Measurements from ENCODE around the gene ZSCAN20. TPM values are rescaled to one million over a fixed set of nuclear protein-coding genes. Genes with fewer than 3 reads are reported as not detected.

The ZSCAN20 gene
- total and polyA plus RNA-seq, 9 of the 15 experiments (the other 6 are each of a cell fraction or from before 2014, with no cell fraction given) = 0.36 to 3.3 (median 2.0) TPM

DNA sequence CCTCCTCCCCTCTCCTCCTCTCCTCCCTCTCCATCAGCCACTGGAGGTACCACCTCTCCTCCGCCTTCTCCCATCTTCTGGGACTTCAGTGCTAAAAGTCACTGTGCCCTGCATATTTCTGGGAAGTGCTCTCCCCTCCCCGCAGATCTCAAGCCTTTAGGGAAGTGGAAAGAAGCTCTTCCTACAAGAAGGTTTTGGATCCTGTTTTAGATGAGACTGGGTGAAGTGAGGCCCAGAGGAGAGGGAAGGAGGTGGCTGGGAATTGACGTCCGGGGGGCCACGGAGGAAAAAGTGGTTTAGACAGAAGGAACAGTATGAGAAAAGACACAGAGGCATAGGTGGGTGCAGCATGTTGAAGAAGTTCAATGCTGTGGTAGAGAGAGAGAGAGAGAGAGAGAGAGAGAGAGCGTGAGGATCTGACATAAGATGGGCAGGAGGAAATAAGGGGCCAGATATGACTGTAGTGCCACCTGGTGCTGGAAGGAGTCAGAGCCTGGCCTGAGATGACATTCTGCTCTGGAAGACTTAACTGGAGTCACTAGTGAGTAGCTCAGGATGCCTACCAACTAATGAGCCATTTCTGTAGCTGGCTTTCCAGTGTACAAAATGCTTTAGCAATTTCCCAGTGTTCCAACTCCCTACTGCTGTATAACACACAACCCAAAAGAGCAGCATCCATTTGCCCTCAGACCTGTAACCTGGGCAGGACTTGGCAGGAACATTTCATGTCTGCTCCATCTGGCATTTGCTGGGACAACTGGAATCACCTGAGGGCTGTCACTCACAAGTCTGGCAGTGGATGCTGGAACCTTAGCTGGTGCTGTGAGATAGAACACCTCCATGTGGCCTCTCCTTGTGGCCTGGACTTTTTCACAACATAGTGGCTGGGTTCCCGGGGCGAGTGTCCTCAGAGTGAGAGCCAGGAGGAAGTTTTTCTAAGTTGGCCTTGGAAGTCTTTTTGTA is 16.6 kb upstream of the ZSCAN20 start (continued):
- TF ChIP-seq, protein P1, sequence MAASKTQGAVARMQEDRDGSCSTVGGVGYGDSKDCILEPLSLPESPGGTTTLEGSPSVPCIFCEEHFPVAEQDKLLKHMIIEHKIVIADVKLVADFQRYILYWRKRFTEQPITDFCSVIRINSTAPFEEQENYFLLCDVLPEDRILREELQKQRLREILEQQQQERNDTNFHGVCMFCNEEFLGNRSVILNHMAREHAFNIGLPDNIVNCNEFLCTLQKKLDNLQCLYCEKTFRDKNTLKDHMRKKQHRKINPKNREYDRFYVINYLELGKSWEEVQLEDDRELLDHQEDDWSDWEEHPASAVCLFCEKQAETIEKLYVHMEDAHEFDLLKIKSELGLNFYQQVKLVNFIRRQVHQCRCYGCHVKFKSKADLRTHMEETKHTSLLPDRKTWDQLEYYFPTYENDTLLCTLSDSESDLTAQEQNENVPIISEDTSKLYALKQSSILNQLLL (CRISPR knock-in tag; IDR thresholded peaks at IDR 0.05; ENCODE audit: borderline replicate concordance) = no peak
- no peak for TF ChIP-seq SAFB2 (IDR thresholded peaks at IDR 0.05; ENCODE audit: borderline replicate concordance, low read depth, low read length, severe bottlenecking)
- TF ChIP-seq, protein P2, sequence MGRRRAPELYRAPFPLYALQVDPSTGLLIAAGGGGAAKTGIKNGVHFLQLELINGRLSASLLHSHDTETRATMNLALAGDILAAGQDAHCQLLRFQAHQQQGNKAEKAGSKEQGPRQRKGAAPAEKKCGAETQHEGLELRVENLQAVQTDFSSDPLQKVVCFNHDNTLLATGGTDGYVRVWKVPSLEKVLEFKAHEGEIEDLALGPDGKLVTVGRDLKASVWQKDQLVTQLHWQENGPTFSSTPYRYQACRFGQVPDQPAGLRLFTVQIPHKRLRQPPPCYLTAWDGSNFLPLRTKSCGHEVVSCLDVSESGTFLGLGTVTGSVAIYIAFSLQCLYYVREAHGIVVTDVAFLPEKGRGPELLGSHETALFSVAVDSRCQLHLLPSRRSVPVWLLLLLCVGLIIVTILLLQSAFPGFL (CRISPR knock-in tag; IDR thresholded peaks at IDR 0.05) = no peak
- TF ChIP-seq ZNF212 (CRISPR knock-in tag; IDR thresholded peaks at IDR 0.05) = no peak
- TF ChIP-seq, protein P3, sequence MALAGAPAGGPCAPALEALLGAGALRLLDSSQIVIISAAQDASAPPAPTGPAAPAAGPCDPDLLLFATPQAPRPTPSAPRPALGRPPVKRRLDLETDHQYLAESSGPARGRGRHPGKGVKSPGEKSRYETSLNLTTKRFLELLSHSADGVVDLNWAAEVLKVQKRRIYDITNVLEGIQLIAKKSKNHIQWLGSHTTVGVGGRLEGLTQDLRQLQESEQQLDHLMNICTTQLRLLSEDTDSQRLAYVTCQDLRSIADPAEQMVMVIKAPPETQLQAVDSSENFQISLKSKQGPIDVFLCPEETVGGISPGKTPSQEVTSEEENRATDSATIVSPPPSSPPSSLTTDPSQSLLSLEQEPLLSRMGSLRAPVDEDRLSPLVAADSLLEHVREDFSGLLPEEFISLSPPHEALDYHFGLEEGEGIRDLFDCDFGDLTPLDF (CRISPR knock-in tag; IDR thresholded peaks at IDR 0.05) = no peak
- TF ChIP-seq NFYB (IDR thresholded peaks at IDR 0.05; ENCODE audit: extremely low read depth, insufficient read length) = no peak
- no peak for TF ChIP-seq NR4A1 (CRISPR knock-in tag; IDR thresholded peaks at IDR 0.05)
- TF ChIP-seq NR4A1 (tag; IDR thresholded peaks at IDR 0.05) = no peak
- TF ChIP-seq HLTF (IDR thresholded peaks at IDR 0.05) = peak; percentile 32; the same call in 1 of the 2 replicates
- TF ChIP-seq LEF1 (IDR thresholded peaks at IDR 0.05) = no peak
- no peak for TF ChIP-seq NCOA1 (IDR thresholded peaks at IDR 0.05; ENCODE audit: low read depth)
- TF ChIP-seq ZNF239 (CRISPR knock-in tag; IDR thresholded peaks at IDR 0.05) = no peak
- no peak for TF ChIP-seq MED1 (CRISPR knock-in tag; IDR thresholded peaks at IDR 0.05; ENCODE audit: borderline replicate concordance)
- TF ChIP-seq BCL6 (CRISPR knock-in tag; IDR thresholded peaks at IDR 0.05) = no peak
- no peak for TF ChIP-seq ZNF830 (CRISPR knock-in tag; IDR thresholded peaks at IDR 0.05)
- peak; percentile 30; the same call in 1 of the 2 replicates for TF ChIP-seq JUND (IDR thresholded peaks at IDR 0.05; ENCODE audit: borderline replicate concordance, low read depth, low read length)
- no peak for TF ChIP-seq JUND (tag; IDR thresholded peaks at IDR 0.05; ENCODE audit: borderline replicate concordance, low read depth, low read length)
- peak; percentile 75; the same call in 1 of the 2 replicates for TF ChIP-seq DIDO1 (tag; IDR thresholded peaks at IDR 0.05; ENCODE audit: low read depth)
- TF ChIP-seq, protein P4, sequence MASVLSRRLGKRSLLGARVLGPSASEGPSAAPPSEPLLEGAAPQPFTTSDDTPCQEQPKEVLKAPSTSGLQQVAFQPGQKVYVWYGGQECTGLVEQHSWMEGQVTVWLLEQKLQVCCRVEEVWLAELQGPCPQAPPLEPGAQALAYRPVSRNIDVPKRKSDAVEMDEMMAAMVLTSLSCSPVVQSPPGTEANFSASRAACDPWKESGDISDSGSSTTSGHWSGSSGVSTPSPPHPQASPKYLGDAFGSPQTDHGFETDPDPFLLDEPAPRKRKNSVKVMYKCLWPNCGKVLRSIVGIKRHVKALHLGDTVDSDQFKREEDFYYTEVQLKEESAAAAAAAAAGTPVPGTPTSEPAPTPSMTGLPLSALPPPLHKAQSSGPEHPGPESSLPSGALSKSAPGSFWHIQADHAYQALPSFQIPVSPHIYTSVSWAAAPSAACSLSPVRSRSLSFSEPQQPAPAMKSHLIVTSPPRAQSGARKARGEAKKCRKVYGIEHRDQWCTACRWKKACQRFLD (CRISPR knock-in tag; IDR thresholded peaks at IDR 0.05) = no peak
- TF ChIP-seq, protein P5, sequence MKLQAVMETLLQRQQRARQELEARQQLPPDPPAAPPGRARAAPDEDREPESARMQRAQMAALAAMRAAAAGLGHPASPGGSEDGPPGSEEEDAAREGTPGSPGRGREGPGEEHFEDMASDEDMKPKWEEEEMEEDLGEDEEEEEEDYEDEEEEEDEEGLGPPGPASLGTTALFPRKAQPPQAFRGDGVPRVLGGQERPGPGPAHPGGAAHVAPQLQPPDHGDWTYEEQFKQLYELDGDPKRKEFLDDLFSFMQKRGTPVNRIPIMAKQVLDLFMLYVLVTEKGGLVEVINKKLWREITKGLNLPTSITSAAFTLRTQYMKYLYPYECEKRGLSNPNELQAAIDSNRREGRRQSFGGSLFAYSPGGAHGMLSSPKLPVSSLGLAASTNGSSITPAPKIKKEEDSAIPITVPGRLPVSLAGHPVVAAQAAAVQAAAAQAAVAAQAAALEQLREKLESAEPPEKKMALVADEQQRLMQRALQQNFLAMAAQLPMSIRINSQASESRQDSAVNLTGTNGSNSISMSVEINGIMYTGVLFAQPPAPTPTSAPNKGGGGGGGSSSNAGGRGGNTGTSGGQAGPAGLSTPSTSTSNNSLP (IDR thresholded peaks at IDR 0.05; ENCODE audit: borderline replicate concordance, low read depth, low read length) = no peak
- TF ChIP-seq CBX8 (IDR thresholded peaks at IDR 0.05; ENCODE audit: borderline replicate concordance, extremely low read depth, low read depth, low read length, poor library complexity, severe bottlenecking) = no peak

All from K562 (cell line).